OCI-LY1 (cell line): ENCODE measurements around the gene CTNNA3.

Source experiments
- H2AFZ ChIP-seq: fragments of 200-600 bp; sonication (generic), shearing (Covaris generic); 2 replicates; pipeline ENCODE4 v1.6.0; 2014; ENCODE audit warnings: antibody characterized with exemption, mild to moderate bottlenecking, low read length
- H3F3A ChIP-seq: fragments of 200-600 bp; sonication (generic), shearing (Covaris generic); 2 replicates; pipeline ENCODE4 v1.6.0; 2014; ENCODE audit warnings: mild to moderate bottlenecking, antibody characterized with exemption, low read length, moderate library complexity; ENCODE audit not compliant: insufficient read depth
- H3K27ac ChIP-seq: fragments of 200-600 bp; sonication (generic); 2 replicates; pipeline ENCODE4 v1.5.1; 2014; ENCODE audit warnings: low read length, mixed run types, mild to moderate bottlenecking, low read depth; ENCODE audit not compliant: poor library complexity, severe bottlenecking
- H3K27me3 ChIP-seq: fragments of 200-600 bp; sonication (generic); 2 replicates; pipeline ENCODE4 v1.6.0; 2014; ENCODE audit warnings: antibody characterized with exemption, mild to moderate bottlenecking, low read length, moderate library complexity; ENCODE audit not compliant: insufficient read depth
- H3K36me3 ChIP-seq: fragments of 200-600 bp; sonication (generic); 2 replicates; pipeline ENCODE4 v1.6.1; 2014; ENCODE audit warnings: mild to moderate bottlenecking, antibody characterized with exemption, low read length, moderate library complexity, mixed read lengths; ENCODE audit not compliant: insufficient read depth
- H3K4me1 ChIP-seq: fragments of 200-600 bp; sonication (generic); 2 replicates; pipeline ENCODE4 v1.5.1; 2014; ENCODE audit warnings: mild to moderate bottlenecking, low read length, moderate library complexity; ENCODE audit not compliant: insufficient read depth, severe bottlenecking
- H3K4me2 ChIP-seq: fragments of 200-600 bp; sonication (generic), shearing (Covaris generic); 2 replicates; pipeline ENCODE4 v1.6.1; 2014; ENCODE audit warnings: low read length
- H3K4me3 ChIP-seq: fragments of 200-600 bp; sonication (generic); 2 replicates; pipeline ENCODE4 v1.5.1; 2014; ENCODE audit warnings: low read length, low read depth, mild to moderate bottlenecking, mixed read lengths; ENCODE audit not compliant: poor library complexity, severe bottlenecking
- H3K79me2 ChIP-seq: fragments of 200-600 bp; shearing (Covaris generic); 2 replicates; pipeline ENCODE4 v1.6.1; 2016; ENCODE audit warnings: mixed run types, low read length, mixed read lengths; ENCODE audit not compliant: insufficient read depth
- H3K9ac ChIP-seq: fragments of 200-600 bp; sonication (generic), shearing (Covaris generic); 2 replicates; pipeline ENCODE4 v1.6.1; 2014; ENCODE audit warnings: mild to moderate bottlenecking, low read length, mixed read lengths
- H3K9me2 ChIP-seq: fragments of 200-600 bp; sonication (generic), shearing (Covaris generic); 2 replicates; pipeline ENCODE4 v1.6.1; 2014; ENCODE audit warnings: low read depth, mild to moderate bottlenecking, low read length, mixed read lengths
- H3K9me3 ChIP-seq: fragments of 200-600 bp; shearing (Covaris generic); 2 replicates; pipeline ENCODE4 v1.6.1; 2014; ENCODE audit warnings: low read length, mixed read lengths
- H4K20me1 ChIP-seq: fragments of 200-600 bp; sonication (generic), shearing (Covaris generic); 2 replicates; pipeline ENCODE4 v1.6.0; 2016; ENCODE audit warnings: mild to moderate bottlenecking, low read length; ENCODE audit not compliant: insufficient read depth
- EZH2 ChIP-seq: fragments of 200-600 bp; sonication (generic), shearing (Covaris generic); IDR thresholded peaks from 2 replicates; pipeline ENCODE4 v1.8.0; 2017; ENCODE audit warnings: borderline replicate concordance, mixed run types, mild to moderate bottlenecking, antibody characterized with exemption, low read length, moderate library complexity, mixed read lengths
- TF ChIP-seq, protein P1 (sequence below): fragments of 200-600 bp; sonication (generic), shearing (Covaris generic); IDR thresholded peaks from 2 replicates; pipeline ENCODE4 v1.5.1; 2017; ENCODE audit warnings: mild to moderate bottlenecking, antibody characterized with exemption, low read length, moderate library complexity, mixed read lengths

Gene CTNNA3

DNA sequence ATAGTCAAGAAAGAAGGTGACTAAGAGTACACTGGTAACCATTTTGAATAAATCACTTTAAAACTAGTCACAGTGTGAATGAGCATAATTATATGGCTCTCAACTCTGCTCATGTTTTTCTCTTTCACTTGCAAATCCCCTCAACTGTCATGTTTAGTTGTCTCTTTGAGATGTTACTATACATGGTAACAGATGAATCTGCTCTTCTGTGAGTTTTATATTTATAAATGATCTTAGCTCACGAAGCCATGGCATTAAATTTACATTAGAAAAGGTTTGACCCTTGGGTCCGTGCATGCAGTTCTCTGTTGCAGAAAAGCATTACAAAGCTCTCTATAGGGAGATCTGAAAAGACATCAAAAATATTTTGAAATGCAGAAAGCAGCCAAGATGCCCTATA lies 803.1 kb downstream of the CTNNA3 start:
- no peaks in the 10 kb centered on the region for H3K79me2 ChIP-seq
- H2AFZ ChIP-seq, result no peak overlapping the region
- no peaks in the 10 kb centered on the region for H3K36me3 ChIP-seq
- no peak overlapping the region for H3K9ac ChIP-seq
- no peak for TF ChIP-seq EZH2
- TF ChIP-seq, protein P1, sequence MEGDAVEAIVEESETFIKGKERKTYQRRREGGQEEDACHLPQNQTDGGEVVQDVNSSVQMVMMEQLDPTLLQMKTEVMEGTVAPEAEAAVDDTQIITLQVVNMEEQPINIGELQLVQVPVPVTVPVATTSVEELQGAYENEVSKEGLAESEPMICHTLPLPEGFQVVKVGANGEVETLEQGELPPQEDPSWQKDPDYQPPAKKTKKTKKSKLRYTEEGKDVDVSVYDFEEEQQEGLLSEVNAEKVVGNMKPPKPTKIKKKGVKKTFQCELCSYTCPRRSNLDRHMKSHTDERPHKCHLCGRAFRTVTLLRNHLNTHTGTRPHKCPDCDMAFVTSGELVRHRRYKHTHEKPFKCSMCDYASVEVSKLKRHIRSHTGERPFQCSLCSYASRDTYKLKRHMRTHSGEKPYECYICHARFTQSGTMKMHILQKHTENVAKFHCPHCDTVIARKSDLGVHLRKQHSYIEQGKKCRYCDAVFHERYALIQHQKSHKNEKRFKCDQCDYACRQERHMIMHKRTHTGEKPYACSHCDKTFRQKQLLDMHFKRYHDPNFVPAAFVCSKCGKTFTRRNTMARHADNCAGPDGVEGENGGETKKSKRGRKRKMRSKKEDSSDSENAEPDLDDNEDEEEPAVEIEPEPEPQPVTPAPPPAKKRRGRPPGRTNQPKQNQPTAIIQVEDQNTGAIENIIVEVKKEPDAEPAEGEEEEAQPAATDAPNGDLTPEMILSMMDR, result no peak
- no peak overlapping the region for H3K4me3 ChIP-seq
- H3K9me3 ChIP-seq, result no peaks in the 10 kb centered on the region
- no peak overlapping the region for H3K27ac ChIP-seq
- H3K4me2 ChIP-seq, result no peak overlapping the region
- H3K4me1 ChIP-seq, result no peaks in the 10 kb centered on the region
- H3K9me2 ChIP-seq, result no peaks in the 10 kb centered on the region
- H4K20me1 ChIP-seq, result no peaks in the 10 kb centered on the region
- no peaks in the 10 kb centered on the region for H3K27me3 ChIP-seq
- no peaks in the 10 kb centered on the region for H3F3A ChIP-seq

DNA sequence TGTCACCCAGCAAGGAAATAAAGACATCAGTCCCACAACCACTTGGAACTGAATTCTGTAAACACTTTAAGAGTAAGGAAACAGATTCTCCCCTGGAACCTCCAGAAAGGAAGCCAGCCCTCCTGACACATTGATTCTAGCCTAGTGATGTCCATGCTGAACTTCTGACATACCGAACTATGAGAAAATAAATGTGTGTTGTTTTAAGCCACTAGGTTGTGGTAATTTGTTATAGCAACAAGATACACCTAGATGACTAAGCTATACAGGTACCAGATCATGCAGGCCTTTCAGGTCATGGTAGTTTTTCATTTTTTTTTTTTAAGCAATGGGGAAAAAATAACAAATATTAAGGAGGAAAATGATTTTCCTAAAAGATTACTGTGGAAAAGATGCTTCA lies 807.8 kb downstream of the CTNNA3 start:
- Histone ChIP-seq H3K9me2 (no peaks in the 10 kb centered on the region), H3K9ac (no peak overlapping the region), H4K20me1 (no peaks in the 10 kb centered on the region), H2AFZ (no peak overlapping the region), H3K4me3 (no peak overlapping the region), H3K36me3 (no peaks in the 10 kb centered on the region), H3K27me3 (no peaks in the 10 kb centered on the region), H3K27ac (no peak overlapping the region), H3K4me2 (no peak overlapping the region), H3F3A (no peaks in the 10 kb centered on the region), H3K9me3 (no peaks in the 10 kb centered on the region), H3K4me1 (no peaks in the 10 kb centered on the region), H3K79me2 (no peaks in the 10 kb centered on the region)
- TF ChIP-seq, protein P1, result no peak
- TF ChIP-seq EZH2, result no peak

DNA sequence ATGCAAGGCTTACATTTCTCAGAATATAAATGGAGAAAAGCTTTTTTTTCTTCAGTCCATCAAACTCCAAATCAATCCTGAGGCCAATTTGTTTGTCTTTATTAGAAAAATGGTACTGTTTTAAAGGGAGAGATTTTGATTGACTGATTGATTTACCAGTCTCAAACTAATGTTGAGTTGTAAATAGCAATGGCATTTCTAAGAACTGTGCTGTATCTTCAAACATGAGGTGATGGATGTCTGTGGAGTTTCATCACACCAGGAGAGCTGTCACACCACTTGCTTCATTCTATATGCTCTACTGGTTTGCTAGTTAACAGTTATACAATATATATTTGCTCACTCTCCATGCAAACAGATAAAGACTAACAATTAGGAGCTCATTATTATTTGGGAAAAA lies 809.1 kb downstream of the CTNNA3 start:
- TF ChIP-seq, protein P1, result no peak
- no peak for TF ChIP-seq EZH2
- Histone ChIP-seq H2AFZ (no peak overlapping the region), H3K27me3 (no peaks in the 10 kb centered on the region), H3K9me2 (no peaks in the 10 kb centered on the region), H3K4me2 (no peak overlapping the region), H3K9me3 (no peaks in the 10 kb centered on the region), H3K9ac (no peak overlapping the region), H3K27ac (no peak overlapping the region), H3F3A (no peaks in the 10 kb centered on the region), H3K4me3 (no peak overlapping the region), H3K79me2 (no peaks in the 10 kb centered on the region), H4K20me1 (no peaks in the 10 kb centered on the region), H3K4me1 (no peaks in the 10 kb centered on the region), H3K36me3 (no peaks in the 10 kb centered on the region)
